ENCODE data around the gene CRTC1.

The CRTC1 gene

GRCh38 chr19:18738961-18739690, 55.6 kb downstream of the CRTC1 start:
- no peak for TF ChIP-seq CTCF (IDR thresholded peaks at IDR 0.05; ENCODE audit: low read depth, low read length)
- no peak overlapping the region for H3K4me3 ChIP-seq (replicated peaks in 1 of 2; ENCODE audit: low read depth in 2 of 2, low read length in 2 of 2)
- DNase-seq (ENCODE audit: low read depth in 2 of 2): no peak

GRCh38 chr19:18741124-18742121, 57.9 kb downstream of the CRTC1 start:
- TF ChIP-seq CTCF (IDR thresholded peaks at IDR 0.05; ENCODE audit: low read depth, low read length): no peak
- H3K4me3 ChIP-seq (replicated peaks in 1 of 2; ENCODE audit: low read depth in 2 of 2, low read length in 2 of 2): no peak overlapping the region
- DNase-seq (ENCODE audit: low read depth in 2 of 2): peak in 1 of 2 donors; percentile 22

GRCh38 chr19:18742324-18742723, 58.8 kb downstream of the CRTC1 start:
- no peak overlapping the region for H3K4me3 ChIP-seq (replicated peaks in 1 of 2; ENCODE audit: low read depth in 2 of 2, low read length in 2 of 2)
- no peak for TF ChIP-seq CTCF (IDR thresholded peaks at IDR 0.05; ENCODE audit: low read depth, low read length)
- no peak for DNase-seq (ENCODE audit: low read depth in 2 of 2)

GRCh38 chr19:18742838-18743783, 59.6 kb downstream of the CRTC1 start:
- H3K4me3 ChIP-seq (replicated peaks in 1 of 2; ENCODE audit: low read depth in 2 of 2, low read length in 2 of 2): no peak overlapping the region
- peak in 1 of 2 donors; percentile 81 for DNase-seq (ENCODE audit: low read depth in 2 of 2)
- no peak for TF ChIP-seq CTCF (IDR thresholded peaks at IDR 0.05; ENCODE audit: low read depth, low read length)

- no peak for TF ChIP-seq CTCF (IDR thresholded peaks at IDR 0.05; ENCODE audit: low read depth, low read length)
- H3K4me3 ChIP-seq (replicated peaks in 1 of 2; ENCODE audit: low read depth in 2 of 2, low read length in 2 of 2): no peak overlapping the region
- no peak for DNase-seq (ENCODE audit: low read depth in 2 of 2)
Measured at GRCh38 chr19:18743784-18744418, 60.4 kb downstream of the CRTC1 start.

Measured in cardiac fibroblast (primary cell).